Activated T-helper 2 cell treated with anti-CD3 and anti-CD28 coated beads, Interferon-gamma antibody, Interleukin-2, Interleukin-4, amounts not matched to agents 10 μg/mL and 5 μg/mL and 100 μg/mL, durations not matched to agents 14 hours and 24 hours and 36 hours (primary cell): ENCODE measurements around the gene EZH1. TPM values are rescaled to one million over a fixed set of nuclear protein-coding genes. Genes with fewer than 3 reads are reported as not detected.
"Not testable (repeated sequence)": the region's sequence is repeated elsewhere in the genome, so short reads cannot be mapped to it uniquely, and the experiment has no call there.

Experiments
- DNase-seq: peaks from one replicate; pipeline ENCODE4 v3.0.0; 2021; ENCODE audit warnings: low spot score
- H3K27ac Mint-ChIP-seq: one replicate; pipeline ENCODE4 v1.8.0; 2021; ENCODE audit warnings: mixed read lengths
- H3K27me3 Mint-ChIP-seq: one replicate; pipeline ENCODE4 v1.8.0; 2021; ENCODE audit warnings: low read depth, mixed read lengths
- H3K36me3 Mint-ChIP-seq: one replicate; pipeline ENCODE4 v1.8.0; 2021; ENCODE audit warnings: low read depth, mixed read lengths
- H3K4me1 Mint-ChIP-seq: one replicate; pipeline ENCODE4 v1.8.0; 2021; ENCODE audit warnings: low read depth, mixed read lengths
- H3K4me3 Mint-ChIP-seq: one replicate; pipeline ENCODE4 v1.8.0; 2021; ENCODE audit warnings: low read depth, mild to moderate bottlenecking, moderate library complexity, mixed read lengths
- H3K9me3 Mint-ChIP-seq: one replicate; pipeline ENCODE4 v1.8.0; 2021; ENCODE audit warnings: mixed read lengths
- intact Hi-C: fragments of 100-400 bp; cut with micrococcal nuclease; formaldehyde crosslinking; loops from one replicate; pipeline ENCODE4 v1.15.1; 2023
- total RNA-seq: library from RNA; stranded (reverse); gene quantifications from 2 replicates; pipeline ENCODE4 v1.2.3, GENCODE V29; 2022

EZH1 gene
- total RNA-seq, 1 donor from 2014 or later: 37.1 TPM

DNA sequence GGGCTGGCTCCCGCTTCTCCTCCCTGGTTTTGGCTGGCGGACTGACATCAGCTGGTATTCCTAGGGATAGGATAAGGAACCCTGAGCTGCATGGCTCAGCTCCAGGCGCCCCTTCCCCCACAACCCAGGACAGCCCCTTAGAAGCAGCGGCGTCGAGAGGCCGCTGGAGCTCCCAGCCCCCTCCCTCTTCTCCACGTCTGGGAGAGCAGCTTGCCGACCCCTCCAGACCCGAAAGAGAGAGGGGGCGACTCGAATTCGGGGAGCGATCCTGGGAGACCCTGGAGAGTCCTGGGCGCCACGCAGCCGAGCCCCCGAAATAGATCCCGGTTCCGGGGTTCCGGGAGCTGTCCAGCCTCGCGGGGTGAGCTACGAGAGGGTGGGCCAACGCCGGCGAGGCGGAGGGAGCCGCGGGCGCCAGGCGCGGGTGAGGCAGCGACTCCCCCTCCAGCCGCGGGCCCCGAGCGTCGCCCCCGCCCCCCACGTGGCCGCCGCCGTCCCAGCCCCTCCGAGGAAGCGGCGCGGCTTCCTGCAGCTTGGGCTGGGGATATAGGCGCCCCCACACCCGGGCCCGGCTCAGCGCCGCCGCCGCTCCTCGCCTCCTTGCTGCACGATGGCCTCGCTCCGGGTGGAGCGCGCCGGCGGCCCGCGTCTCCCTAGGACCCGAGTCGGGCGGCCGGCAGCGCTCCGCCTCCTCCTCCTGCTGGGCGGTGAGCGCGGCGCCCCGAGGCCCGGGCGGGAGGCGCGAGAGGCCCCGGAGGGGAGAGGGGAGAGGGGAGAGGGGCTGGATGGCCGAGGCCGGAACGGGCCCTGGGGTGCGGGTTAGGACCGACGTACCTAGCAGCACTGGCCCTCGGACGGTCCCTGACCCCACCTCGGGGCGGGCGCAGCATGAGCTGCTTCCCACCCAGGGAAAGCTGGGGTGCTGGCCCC, 16.1 kb upstream of the EZH1 start, which contains the start of gene RAMP2:
Gene RAMP2, plus strand, starts transcription at position 576 of the 930 bp plus-strand sequence. Its CDS starts 35 bp downstream, at position 611.
- peak within 1 kb of the TSS; percentile 22 for H3K4me3 Mint-ChIP-seq
- H3K36me3 Mint-ChIP-seq: no peaks in the 10 kb centered on the region
- no peak for DNase-seq
- H3K4me1 Mint-ChIP-seq: peaks cover 5% of the 10 kb centered on the region
- H3K27ac Mint-ChIP-seq: no peak within 1 kb of the TSS
- no peaks in the 10 kb centered on the region for H3K9me3 Mint-ChIP-seq
- intact Hi-C loops: loop anchor here (5.0 kb wide), 1 partner anchor 184 kb away; the partner anchor contains the start of gene PSMC3IP
- peaks cover 56% of the 10 kb centered on the region for H3K27me3 Mint-ChIP-seq

DNA sequence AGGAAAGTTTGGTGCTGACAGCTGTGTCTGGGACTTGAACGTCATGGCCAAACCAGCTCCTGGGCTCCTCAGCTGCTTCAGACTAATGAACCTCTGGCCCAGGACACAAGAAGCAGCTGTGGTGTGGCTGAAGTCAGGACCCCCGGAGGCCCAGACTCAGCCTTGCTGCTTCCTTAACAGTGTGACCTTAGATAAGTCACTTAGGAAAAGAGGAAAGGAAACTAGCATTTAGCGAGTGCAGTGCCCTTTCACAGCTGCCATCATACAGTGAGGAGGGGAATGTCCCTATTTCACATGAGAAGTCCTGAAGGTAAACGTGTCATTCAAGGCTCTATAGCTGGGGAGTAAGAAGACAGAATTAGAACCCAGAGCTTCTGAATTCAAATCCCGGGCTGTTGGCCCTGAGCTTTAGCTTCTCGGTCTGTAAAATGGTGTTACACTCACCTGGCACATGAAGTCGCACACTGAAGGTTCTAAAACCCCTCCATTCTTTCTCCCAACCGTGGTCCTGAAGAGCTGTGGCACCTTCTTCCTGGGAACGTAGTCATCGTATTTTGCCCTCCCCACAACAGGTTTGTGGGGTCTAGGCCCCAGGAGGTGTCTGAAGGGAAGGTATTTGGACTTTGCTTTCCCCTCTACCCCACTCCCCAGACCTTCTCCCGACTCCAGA, 15.3 kb upstream of the EZH1 start:
- intact Hi-C loops: loop anchor here (5.0 kb wide), 1 partner anchor 183 kb away; the partner anchor contains the start of gene PSMC3IP
- peaks cover 5% of the 10 kb centered on the region for H3K4me1 Mint-ChIP-seq
- no peaks in the 10 kb centered on the region for H3K9me3 Mint-ChIP-seq
- no peaks in the 10 kb centered on the region for H3K36me3 Mint-ChIP-seq
- H3K27ac Mint-ChIP-seq: no peak overlapping the region
- no peak for DNase-seq
- no peak overlapping the region for H3K4me3 Mint-ChIP-seq
- H3K27me3 Mint-ChIP-seq: peaks cover 55% of the 10 kb centered on the region

DNA sequence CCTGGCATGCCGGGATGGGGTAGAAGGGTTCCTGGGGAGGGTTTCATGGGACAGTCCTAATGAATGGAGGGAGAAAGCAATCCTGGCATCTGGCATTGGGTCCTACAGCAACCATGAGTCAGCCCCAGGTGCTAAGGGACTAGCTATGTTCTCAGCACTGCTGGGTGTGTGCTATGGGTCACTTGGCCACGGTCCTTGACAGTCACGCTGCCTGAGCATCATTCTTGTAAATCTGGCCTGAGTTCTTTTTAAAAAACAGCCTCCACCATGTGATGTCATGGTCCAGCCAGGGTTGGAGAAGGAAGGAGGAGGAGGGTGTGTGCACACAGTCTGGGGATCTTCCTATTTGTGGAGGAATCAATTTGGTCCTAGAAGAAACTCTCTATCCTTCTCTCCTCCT, 9.9 kb upstream of the EZH1 start:
- no peaks in the 10 kb centered on the region for H3K36me3 Mint-ChIP-seq
- H3K4me1 Mint-ChIP-seq: no peaks in the 10 kb centered on the region
- no peaks in the 10 kb centered on the region for H3K9me3 Mint-ChIP-seq
- H3K4me3 Mint-ChIP-seq: no peak overlapping the region
- peaks cover 55% of the 10 kb centered on the region for H3K27me3 Mint-ChIP-seq
- no peak for DNase-seq
- intact Hi-C loops: no loop called here
- no peak overlapping the region for H3K27ac Mint-ChIP-seq

DNA sequence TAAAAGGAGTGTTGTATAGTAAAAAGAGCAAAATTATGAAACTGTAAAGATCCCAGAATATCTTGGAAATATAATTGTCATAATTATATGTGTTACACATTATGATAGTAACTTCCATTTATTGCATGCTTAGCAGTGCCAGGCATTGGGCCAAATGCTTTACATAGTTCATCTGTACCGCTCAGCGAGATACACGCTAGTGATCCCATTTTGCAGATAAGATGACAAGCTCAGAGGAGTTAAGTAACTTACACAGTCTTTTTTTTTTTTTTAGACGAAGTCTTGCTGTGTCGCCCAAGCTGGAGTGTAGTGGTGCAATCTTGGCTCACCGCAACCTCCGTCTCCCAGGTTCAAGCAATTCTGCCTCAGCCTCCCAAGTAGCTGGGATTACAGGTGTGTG, 6.8 kb upstream of the EZH1 start:
- Mint-ChIP-seq H3K36me3 (no peaks in the 10 kb centered on the region), H3K4me3 (no peak overlapping the region), H3K9me3 (no peaks in the 10 kb centered on the region), H3K4me1 (no peaks in the 10 kb centered on the region), H3K27me3 (peaks cover 62% of the 10 kb centered on the region), H3K27ac (no peak overlapping the region)
- intact Hi-C loops: no loop called here
- DNase-seq: no peak

DNA sequence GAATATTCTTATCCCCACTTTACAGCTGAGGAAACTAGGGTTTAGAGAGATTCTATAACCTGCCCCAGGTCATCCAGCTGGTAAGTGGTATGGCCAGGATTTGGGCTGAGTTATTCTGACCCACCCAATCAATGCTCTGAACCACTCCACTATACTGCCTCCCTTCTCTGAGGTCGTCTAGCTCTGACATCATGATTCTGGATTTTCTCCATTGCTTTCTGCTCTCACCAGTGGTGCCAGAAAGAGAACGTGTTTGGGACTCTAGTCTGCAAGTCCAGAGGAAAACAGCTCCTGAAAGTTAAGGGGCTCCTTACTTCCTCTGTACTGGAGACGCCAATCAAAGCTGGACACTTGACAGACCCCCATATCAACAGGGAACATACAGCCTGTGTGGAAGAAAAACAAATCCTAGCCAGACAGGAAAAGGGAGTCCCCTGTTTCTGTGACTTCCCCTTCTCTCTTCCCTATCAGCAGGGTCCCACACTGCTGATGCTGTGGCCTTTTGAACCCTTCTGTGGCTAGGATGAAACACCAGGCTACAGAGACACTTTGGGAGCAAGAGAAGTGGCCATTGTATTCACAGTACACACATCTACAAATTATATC, 6.0 kb upstream of the EZH1 start:
- intact Hi-C loops: no loop called here
- Mint-ChIP-seq H3K27me3 (peaks cover 62% of the 10 kb centered on the region), H3K27ac (no peak overlapping the region), H3K9me3 (no peaks in the 10 kb centered on the region), H3K4me1 (no peaks in the 10 kb centered on the region), H3K36me3 (no peaks in the 10 kb centered on the region), H3K4me3 (no peak overlapping the region)
- no peak for DNase-seq

DNA sequence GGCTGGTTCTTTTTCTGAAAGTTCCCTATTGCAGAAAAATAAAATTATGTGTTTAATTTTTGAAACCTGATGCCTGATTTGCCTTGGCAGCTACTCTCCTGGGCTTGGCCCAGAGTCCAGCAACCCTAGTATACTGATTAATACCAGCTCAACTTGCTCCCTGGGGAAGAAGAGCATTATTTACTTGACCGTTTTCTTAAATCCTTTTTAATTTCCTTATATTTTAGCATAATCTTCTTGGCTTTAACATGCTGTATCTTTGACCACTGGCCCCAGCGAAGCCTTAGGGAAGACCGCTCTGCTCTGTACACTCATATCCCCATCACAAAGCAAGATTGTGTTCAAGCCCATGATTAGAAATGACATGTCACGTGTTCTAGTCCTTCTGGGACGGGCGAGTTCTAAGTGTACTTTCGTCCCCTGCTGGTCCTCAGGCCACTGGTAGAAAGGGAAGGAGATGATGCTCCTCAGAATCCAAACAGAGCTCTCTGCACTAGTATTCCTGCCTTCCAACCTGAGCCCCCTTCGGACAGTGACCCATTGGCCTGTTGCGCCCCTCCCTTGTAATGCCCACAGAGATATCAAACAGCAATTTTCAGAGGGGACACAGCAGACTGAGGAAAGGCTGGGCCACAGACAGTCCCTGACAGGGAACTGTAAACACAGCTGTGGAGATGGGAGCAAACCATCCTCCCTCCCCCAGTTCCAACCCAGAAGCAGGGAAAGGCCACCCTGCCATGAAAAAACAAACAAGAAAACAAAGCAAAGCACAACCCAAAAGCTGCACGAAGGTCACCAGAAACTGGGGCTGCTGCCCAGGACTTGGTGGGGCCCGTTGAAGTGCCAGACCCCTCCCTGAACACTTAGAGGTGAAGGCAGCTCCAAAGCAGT, 4.3 kb upstream of the EZH1 start:
- Mint-ChIP-seq H3K9me3 (peaks cover 4% of the 10 kb centered on the region), H3K36me3 (no peaks in the 10 kb centered on the region), H3K27ac (no peak overlapping the region), H3K27me3 (peaks cover 57% of the 10 kb centered on the region), H3K4me3 (no peak overlapping the region), H3K4me1 (peaks cover 6% of the 10 kb centered on the region)
- DNase-seq: no peak
- intact Hi-C loops: no loop called here

DNA sequence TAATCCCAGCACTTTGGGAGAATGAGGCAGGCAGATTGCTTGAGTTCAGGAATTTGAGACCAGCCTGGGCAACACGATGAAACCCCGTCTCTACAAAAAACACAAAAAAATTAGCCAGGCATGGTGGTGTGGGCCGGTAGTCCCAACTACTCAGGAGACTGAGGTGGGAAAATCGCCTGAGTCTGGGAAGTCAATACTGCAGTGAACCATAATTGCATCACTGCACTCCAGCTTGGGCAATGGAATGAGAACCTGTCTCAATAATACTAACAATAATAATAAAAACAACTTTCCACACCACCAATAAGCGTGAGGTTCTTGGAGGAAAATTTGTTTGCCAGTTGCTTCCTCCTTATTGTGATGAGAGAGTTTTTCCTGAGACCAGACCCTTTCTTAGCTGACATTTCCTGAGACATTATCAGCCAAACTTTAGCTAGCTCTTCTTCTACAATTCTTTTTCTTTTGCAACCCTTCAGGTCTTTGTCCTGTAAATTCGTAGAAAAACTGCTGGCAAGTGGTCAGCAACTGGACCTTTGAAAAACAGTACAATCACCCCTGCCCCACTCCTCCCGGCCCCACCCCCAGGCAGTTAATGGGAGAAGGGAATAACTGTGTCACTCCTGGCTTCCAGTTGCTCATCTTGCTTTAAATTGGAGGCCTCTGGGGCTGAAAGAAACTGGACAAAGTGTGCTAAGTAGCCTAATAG, 3.5 kb upstream of the EZH1 start:
- DNase-seq: no peak
- Mint-ChIP-seq H3K4me1 (peaks cover 13% of the 10 kb centered on the region), H3K9me3 (peaks cover 4% of the 10 kb centered on the region), H3K27me3 (peaks cover 53% of the 10 kb centered on the region), H3K4me3 (no peak overlapping the region), H3K27ac (no peak overlapping the region), H3K36me3 (no peaks in the 10 kb centered on the region)
- intact Hi-C loops: no loop called here

DNA sequence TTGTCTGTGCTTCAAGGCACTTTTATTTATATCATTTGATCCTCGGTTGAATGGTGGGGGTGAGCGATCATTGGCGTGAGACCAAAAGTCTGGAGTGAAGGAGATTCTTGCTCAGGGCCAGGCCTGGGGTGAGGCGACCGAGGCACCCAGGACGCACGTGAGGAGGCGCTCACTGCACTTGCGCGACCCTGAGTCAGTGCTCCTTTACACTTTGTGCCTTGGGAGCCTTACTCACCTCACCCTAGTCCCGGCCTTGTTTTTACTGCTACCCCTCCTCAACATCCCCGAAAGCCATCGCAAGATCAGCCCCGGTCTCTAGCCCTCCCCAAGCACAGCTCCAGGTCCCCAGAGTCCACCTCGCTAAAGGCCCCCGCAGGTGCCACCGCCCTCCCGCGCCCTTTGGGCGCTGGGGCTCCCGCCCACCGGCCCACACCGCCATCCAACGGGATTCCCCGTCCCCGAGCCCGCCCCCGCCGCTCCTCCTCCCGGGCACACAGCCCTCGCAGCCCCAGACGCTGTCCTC, 496 bp downstream of the EZH1 start:
- Mint-ChIP-seq H3K4me3 (peak overlapping the region; percentile 94), H3K4me1 (peaks cover 18% of the 10 kb centered on the region), H3K36me3 (no peaks in the 10 kb centered on the region), H3K9me3 (peaks cover 4% of the 10 kb centered on the region), H3K27me3 (peaks cover 30% of the 10 kb centered on the region), H3K27ac (peak overlapping the region; percentile 96)
- intact Hi-C loops: no loop called here
- no peak for DNase-seq

DNA sequence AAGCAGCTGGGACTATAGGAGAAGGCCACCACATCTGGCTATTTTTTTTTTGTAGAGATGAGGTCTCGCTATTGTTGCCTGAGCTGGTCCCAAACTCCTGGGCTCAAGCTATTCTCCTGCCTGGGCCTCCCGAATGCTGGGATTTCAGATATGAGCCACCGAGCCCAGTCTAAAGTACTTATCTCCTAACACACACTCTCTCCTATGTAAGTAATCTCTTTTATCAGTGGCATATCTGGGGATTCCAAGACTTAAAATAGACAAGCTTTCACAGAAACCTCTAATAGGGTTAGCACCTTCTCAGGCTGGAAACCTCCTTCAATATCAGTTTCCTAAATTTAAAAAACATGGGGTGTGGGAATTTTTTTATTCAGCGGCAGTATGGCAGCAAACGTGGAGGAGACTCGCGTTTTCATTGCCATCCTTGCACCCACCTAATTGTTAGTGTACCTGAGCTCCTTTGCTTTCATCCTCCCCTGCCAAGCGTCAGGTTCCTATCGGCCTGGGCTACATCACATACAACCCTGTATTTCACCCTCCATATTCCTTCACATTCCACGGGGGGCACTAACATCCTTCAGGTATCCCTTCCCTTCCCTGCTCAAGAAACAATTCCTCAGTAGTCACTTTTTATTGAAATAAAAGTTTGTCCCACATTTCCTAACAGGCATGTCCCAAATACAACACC, 1.1 kb downstream of the EZH1 start:
- Mint-ChIP-seq H3K27me3 (peaks cover 26% of the 10 kb centered on the region), H3K4me1 (peaks cover 18% of the 10 kb centered on the region), H3K9me3 (peaks cover 4% of the 10 kb centered on the region), H3K27ac (peak overlapping the region; percentile 96), H3K4me3 (peak overlapping the region; percentile 94), H3K36me3 (no peaks in the 10 kb centered on the region)
- DNase-seq: no peak
- intact Hi-C loops: no loop called here

DNA sequence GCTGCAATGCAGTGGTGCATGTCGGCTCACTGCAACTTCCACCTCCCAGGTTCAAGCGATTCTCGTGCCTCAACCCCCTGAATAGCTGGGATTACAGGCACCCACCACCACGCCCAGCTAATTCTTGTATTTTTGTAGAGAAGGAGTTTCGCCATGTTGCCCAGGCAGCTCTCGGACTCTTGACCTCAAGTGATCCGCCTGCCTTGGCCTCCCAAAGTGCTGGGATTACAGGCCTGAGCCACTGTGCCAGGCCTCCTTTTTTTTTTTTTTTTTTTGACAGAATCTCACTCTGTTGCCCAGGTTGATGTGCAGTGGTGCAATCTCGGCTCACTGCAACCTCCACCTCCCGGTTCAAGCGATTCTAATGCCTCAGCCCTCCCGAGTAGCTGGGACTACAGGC, 1.9 kb downstream of the EZH1 start:
- DNase-seq, H3K36me3 Mint-ChIP-seq, H3K9me3 Mint-ChIP-seq, intact Hi-C loops, H3K27ac Mint-ChIP-seq, H3K4me3 Mint-ChIP-seq: not testable (repeated sequence)
- peaks cover 20% of the 10 kb centered on the region for H3K27me3 Mint-ChIP-seq
- H3K4me1 Mint-ChIP-seq: peaks cover 18% of the 10 kb centered on the region

DNA sequence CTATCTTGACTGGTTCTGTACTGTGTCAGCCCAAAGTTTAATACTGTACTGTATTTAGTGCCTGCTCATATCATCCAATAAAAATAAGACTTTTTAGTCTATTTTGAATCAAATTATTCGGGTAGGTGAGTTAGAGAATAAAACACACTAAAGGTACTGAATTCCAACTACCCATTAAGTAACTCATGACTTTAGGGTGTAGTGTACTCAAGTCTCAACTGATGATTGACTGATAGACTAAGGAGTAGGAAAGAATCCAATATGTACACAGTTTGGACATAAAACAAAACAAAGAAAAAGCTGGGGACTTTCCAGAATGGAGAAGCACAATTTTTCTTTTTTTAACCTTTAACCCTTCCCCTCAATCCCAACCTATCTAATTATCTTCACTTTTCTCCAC, 4.1 kb downstream of the EZH1 start:
- H3K27me3 Mint-ChIP-seq: peaks cover 5% of the 10 kb centered on the region

More for the DNA sequence above, 4.1 kb downstream of the EZH1 start:
- DNase-seq: no peak
- intact Hi-C loops: no loop called here
- peaks cover 18% of the 10 kb centered on the region for H3K4me1 Mint-ChIP-seq
- H3K27ac Mint-ChIP-seq: no peak overlapping the region
- no peak overlapping the region for H3K4me3 Mint-ChIP-seq
- no peaks in the 10 kb centered on the region for H3K36me3 Mint-ChIP-seq
- H3K9me3 Mint-ChIP-seq: peaks cover 4% of the 10 kb centered on the region
